Transverse colon (tissue), 3 donors: ENCODE results near the gene PFN3.

Experiments used
- CTCF ChIP-seq, 5 experiments: fragments of 200-600 bp in 3 of 5; fragments of 450-650 bp in 2 of 5; sonication (generic) in 3 of 5; IDR thresholded peaks; 1 replicate in 2 of 5; 2 replicates in 3 of 5; pipeline ENCODE4 v1.5.1; 2016 to 2017; ENCODE audit warnings: antibody characterized with exemption in 5 of 5, inconsistent platforms in 3 of 5, mild to moderate bottlenecking in 2 of 5, moderate library complexity in 1 of 5
- EP300 ChIP-seq: sonication (generic); formaldehyde crosslinking; IDR thresholded peaks from one replicate; pipeline ENCODE4 v1.6.1; 2017; ENCODE audit warnings: antibody characterized with exemption, low read depth

- no peak for TF ChIP-seq CTCF (IDR thresholded peaks at IDR 0.05)
- TF ChIP-seq EP300, result no peak
Observed at GRCh38 chr5:177393990-177394389, 6.5 kb downstream of the PFN3 start.
